Measurements from ENCODE around the gene MMS19. TPM values are rescaled to one million over a fixed set of nuclear protein-coding genes. Genes with fewer than 3 reads are reported as not detected.

MMS19 gene
- total RNA-seq, 2 experiments from 2014 or later = 74.8 to 95.7 TPM

DNA sequence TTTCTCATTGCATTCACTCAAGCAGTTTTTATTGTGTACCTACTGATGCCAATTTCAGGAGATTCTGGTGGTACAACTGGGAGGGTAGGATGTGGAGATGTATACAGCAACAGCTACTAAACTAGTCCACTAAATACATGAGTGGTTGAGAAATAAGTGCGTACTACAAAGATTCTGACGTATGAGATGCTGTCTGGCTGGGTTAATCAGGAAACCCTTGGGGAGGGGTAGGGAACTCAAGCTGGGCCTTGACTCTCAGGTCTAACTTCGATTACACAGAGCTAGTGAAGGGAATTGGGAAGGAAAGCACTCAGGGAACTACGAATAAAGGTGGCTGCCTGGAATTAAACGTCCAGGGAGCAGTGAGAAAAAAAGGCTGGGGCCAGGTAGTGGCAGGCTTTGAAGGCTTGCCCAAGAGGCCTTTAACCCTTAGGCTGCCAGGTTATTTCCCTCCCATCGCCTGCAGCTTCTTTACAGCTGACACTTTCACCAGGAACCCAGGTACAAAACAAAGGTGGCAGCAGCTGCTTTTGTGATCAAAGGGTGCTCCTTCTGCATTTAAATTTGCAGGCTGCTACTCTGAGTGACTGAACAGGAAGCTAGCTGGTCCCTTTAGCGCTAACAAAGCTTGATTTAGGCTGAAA is 3.2 kb downstream of the MMS19 start:
- Histone ChIP-seq H2AFZ (ENCODE audit: low read length) (no peak overlapping the region), H3K9me3 (ENCODE audit: low read length) (no peaks in the 10 kb centered on the region), H3K79me2 (ENCODE audit: insufficient read depth, low read depth, low read length) (peaks cover 79% of the 10 kb centered on the region), H3K27ac (ENCODE audit: low read depth, low read length, poor library complexity, severe bottlenecking) (peak overlapping the region; percentile 49), H3K36me3 (ENCODE audit: insufficient read depth, low read length) (peaks cover 36% of the 10 kb centered on the region), H3K9me2 (ENCODE audit: insufficient read depth, low read length) (no peaks in the 10 kb centered on the region), H3K4me1 (ENCODE audit: insufficient read depth, low read length, poor library complexity, severe bottlenecking) (peaks cover 58% of the 10 kb centered on the region), H4K20me1 (ENCODE audit: insufficient read depth, low read length) (peaks cover 34% of the 10 kb centered on the region; the same call in 1 of the 2 replicates), H3K4me2 (ENCODE audit: low read length) (peak overlapping the region; percentile 73), H3K4me3 (ENCODE audit: low read depth, low read length, poor library complexity, severe bottlenecking) (peak overlapping the region; percentile 20)
- intact Hi-C loops (cut with micrococcal nuclease; ENCODE audit: unreplicated experiment) = loop anchor here (5.0 kb wide), 1 partner anchor 33 kb away; no protein-coding TSS in a partner anchor
- CTCF ChIA-PET (ENCODE audit: unreplicated experiment) = interaction anchor here (0.9 kb wide), 1 partner anchor 19 kb away, joined by 4 read pairs; no protein-coding TSS in a partner anchor
- TF ChIP-seq, protein P1, sequence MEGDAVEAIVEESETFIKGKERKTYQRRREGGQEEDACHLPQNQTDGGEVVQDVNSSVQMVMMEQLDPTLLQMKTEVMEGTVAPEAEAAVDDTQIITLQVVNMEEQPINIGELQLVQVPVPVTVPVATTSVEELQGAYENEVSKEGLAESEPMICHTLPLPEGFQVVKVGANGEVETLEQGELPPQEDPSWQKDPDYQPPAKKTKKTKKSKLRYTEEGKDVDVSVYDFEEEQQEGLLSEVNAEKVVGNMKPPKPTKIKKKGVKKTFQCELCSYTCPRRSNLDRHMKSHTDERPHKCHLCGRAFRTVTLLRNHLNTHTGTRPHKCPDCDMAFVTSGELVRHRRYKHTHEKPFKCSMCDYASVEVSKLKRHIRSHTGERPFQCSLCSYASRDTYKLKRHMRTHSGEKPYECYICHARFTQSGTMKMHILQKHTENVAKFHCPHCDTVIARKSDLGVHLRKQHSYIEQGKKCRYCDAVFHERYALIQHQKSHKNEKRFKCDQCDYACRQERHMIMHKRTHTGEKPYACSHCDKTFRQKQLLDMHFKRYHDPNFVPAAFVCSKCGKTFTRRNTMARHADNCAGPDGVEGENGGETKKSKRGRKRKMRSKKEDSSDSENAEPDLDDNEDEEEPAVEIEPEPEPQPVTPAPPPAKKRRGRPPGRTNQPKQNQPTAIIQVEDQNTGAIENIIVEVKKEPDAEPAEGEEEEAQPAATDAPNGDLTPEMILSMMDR (conservative IDR thresholded peaks at IDR 0.05; ENCODE audit: low read length) = no peak
- TF ChIP-seq EZH2phosphoT487 (IDR thresholded peaks at IDR 0.05; ENCODE audit: borderline replicate concordance, low read depth, low read length) = no peak
- POLR2A ChIA-PET = interaction anchor here (0.6 to 1.3 kb wide), 4 partner anchors 8 to 84 kb away, joined by 3 to 4 read pairs (median 4); no protein-coding TSS in a partner anchor
- DNase-seq (ENCODE audit: low spot score) = peak; percentile 52
- BruUV-seq (replicated peaks) = no TSS peak

- CTCF ChIA-PET (ENCODE audit: unreplicated experiment) = interaction anchor here (0.9 kb wide), 1 partner anchor 18 kb away, joined by 4 read pairs; no protein-coding TSS in a partner anchor
These were observed 4.1 kb downstream of the MMS19 start for GRCh38 chr10:97494151-97494550.

More at GRCh38 chr10:97494151-97494550, 4.1 kb downstream of the MMS19 start:
- H3K4me1 ChIP-seq (ENCODE audit: insufficient read depth, low read length, poor library complexity, severe bottlenecking) = peaks cover 51% of the 10 kb centered on the region
- H3K4me3 ChIP-seq (ENCODE audit: low read depth, low read length, poor library complexity, severe bottlenecking) = no peak overlapping the region
- peak overlapping the region; percentile 73; the same call in 1 of the 2 replicates for H3K4me2 ChIP-seq (ENCODE audit: low read length)
- no peak for DNase-seq (ENCODE audit: low spot score)
- peaks cover 87% of the 10 kb centered on the region for H3K79me2 ChIP-seq (ENCODE audit: insufficient read depth, low read depth, low read length)
- H2AFZ ChIP-seq (ENCODE audit: low read length) = no peak overlapping the region
- H4K20me1 ChIP-seq (ENCODE audit: insufficient read depth, low read length) = peaks cover 34% of the 10 kb centered on the region; the same call in 1 of the 2 replicates
- BruUV-seq (replicated peaks) = no TSS peak
- TF ChIP-seq, protein P1 (conservative IDR thresholded peaks at IDR 0.05; ENCODE audit: low read length) = no peak
- no peak for TF ChIP-seq EZH2phosphoT487 (IDR thresholded peaks at IDR 0.05; ENCODE audit: borderline replicate concordance, low read depth, low read length)
- intact Hi-C loops (cut with micrococcal nuclease; ENCODE audit: unreplicated experiment) = no loop called here
- H3K36me3 ChIP-seq (ENCODE audit: insufficient read depth, low read length) = peaks cover 44% of the 10 kb centered on the region
- H3K27ac ChIP-seq (ENCODE audit: low read depth, low read length, poor library complexity, severe bottlenecking) = no peak overlapping the region
- POLR2A ChIA-PET = interaction anchor here (0.6 kb wide), 1 partner anchor 83 kb away, joined by 4 read pairs; no protein-coding TSS in a partner anchor
- no peaks in the 10 kb centered on the region for H3K9me3 ChIP-seq (ENCODE audit: low read length)
- no peaks in the 10 kb centered on the region for H3K9me2 ChIP-seq (ENCODE audit: insufficient read depth, low read length)
